ENCODE measurements around the gene SPTLC3. TPM values are rescaled to one million over a fixed set of nuclear protein-coding genes. Genes with fewer than 3 reads are reported as not detected.

The SPTLC3 gene
- total RNA-seq, 1 experiment from 2014 or later, result 10.7 TPM

- TF ChIP-seq EZH2 (IDR thresholded peaks at IDR 0.05; ENCODE audit: low read depth) (no peak), CTCF (conservative IDR thresholded peaks at IDR 0.05) (no peak)
- intact Hi-C loops (cut with micrococcal nuclease; ENCODE audit: unreplicated experiment), result no loop called here
- ChIA-PET POLR2A (ENCODE audit: unreplicated experiment) (no interaction called here), CTCF (no interaction called here)
- H4K20me1 ChIP-seq (ENCODE audit: insufficient read depth), result no peaks in the 10 kb centered on the region
- H3K4me3 ChIP-seq, result no peak overlapping the region
- H3K4me2 ChIP-seq, result no peak overlapping the region
- H3K9me3 ChIP-seq (ENCODE audit: insufficient read depth, low read depth), result no peaks in the 10 kb centered on the region; the same call in 1 of the 2 replicates
- H3K27ac ChIP-seq, result no peak overlapping the region
- no TSS peak for BruUV-seq (replicated peaks)
- no peaks in the 10 kb centered on the region for H3K36me3 ChIP-seq (ENCODE audit: low read depth)
- no peaks in the 10 kb centered on the region for H3K27me3 ChIP-seq (ENCODE audit: insufficient read depth, low read depth)
- DNase-seq, result no peak
- no peaks in the 10 kb centered on the region for H3K9me2 ChIP-seq (ENCODE audit: insufficient read depth)
- H3K79me2 ChIP-seq (ENCODE audit: low read depth), result no peaks in the 10 kb centered on the region
- H3K4me1 ChIP-seq (replicated peaks; ENCODE audit: insufficient read depth), result no peaks in the 10 kb centered on the region
- no peak overlapping the region for H2AFZ ChIP-seq
- no peaks in the 10 kb centered on the region for H3F3A ChIP-seq (ENCODE audit: insufficient read depth, low read depth)
These were observed 179.1 kb downstream of the SPTLC3 start for GRCh38 chr20:13187899-13188298.

DNA sequence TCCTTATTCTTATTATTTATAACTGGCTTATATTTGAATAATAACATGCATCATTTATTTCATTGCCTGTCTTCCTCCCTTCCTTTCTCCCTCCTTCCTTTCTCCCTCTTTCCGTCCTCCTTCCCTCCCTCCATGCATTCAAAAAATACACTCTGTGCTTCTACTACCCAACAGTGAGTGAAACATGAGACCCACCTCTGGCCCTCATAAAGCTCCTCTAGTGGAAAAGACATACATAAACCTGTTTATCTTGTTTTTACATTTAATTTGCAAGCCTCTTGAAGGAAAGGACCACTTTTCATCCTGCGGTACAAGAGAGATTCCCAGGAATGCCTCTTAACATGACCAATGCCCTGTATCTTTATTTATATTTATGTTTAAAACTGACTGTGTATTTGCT lies 190.5 kb downstream of the SPTLC3 start:
- Histone ChIP-seq H4K20me1 (ENCODE audit: insufficient read depth) (no peaks in the 10 kb centered on the region), H3K27ac (no peak overlapping the region), H3K36me3 (ENCODE audit: low read depth) (no peaks in the 10 kb centered on the region), H3F3A (ENCODE audit: insufficient read depth, low read depth) (no peaks in the 10 kb centered on the region), H3K9me2 (ENCODE audit: insufficient read depth) (no peaks in the 10 kb centered on the region; the same call in 1 of the 2 replicates), H3K4me1 (replicated peaks; ENCODE audit: insufficient read depth) (no peaks in the 10 kb centered on the region), H3K27me3 (ENCODE audit: insufficient read depth, low read depth) (no peaks in the 10 kb centered on the region), H3K4me2 (no peak overlapping the region), H2AFZ (no peak overlapping the region), H3K9me3 (ENCODE audit: insufficient read depth, low read depth) (no peaks in the 10 kb centered on the region), H3K79me2 (ENCODE audit: low read depth) (no peaks in the 10 kb centered on the region), H3K4me3 (no peak overlapping the region)
- CTCF ChIA-PET, result no interaction called here
- intact Hi-C loops (cut with micrococcal nuclease; ENCODE audit: unreplicated experiment), result no loop called here
- BruUV-seq (replicated peaks), result no TSS peak
- POLR2A ChIA-PET (ENCODE audit: unreplicated experiment), result no interaction called here
- DNase-seq, result no peak
- TF ChIP-seq CTCF (conservative IDR thresholded peaks at IDR 0.05) (no peak), EZH2 (IDR thresholded peaks at IDR 0.05; ENCODE audit: low read depth) (no peak)

- CTCF ChIA-PET, result no interaction called here
- H3K79me2 ChIP-seq (ENCODE audit: low read depth), result no peaks in the 10 kb centered on the region
- no peaks in the 10 kb centered on the region for H3K9me2 ChIP-seq (ENCODE audit: insufficient read depth)
- H3K4me2 ChIP-seq, result no peak overlapping the region
- POLR2A ChIA-PET (ENCODE audit: unreplicated experiment), result no interaction called here
- no peaks in the 10 kb centered on the region for H3K9me3 ChIP-seq (ENCODE audit: insufficient read depth, low read depth)
- H3K4me1 ChIP-seq (replicated peaks; ENCODE audit: insufficient read depth), result no peaks in the 10 kb centered on the region
- no peak overlapping the region for H3K27ac ChIP-seq
- H3K36me3 ChIP-seq (ENCODE audit: low read depth), result no peaks in the 10 kb centered on the region
- no peaks in the 10 kb centered on the region for H4K20me1 ChIP-seq (ENCODE audit: insufficient read depth)
- no TSS peak for BruUV-seq (replicated peaks)
- no peak overlapping the region for H2AFZ ChIP-seq
- no peak for DNase-seq
- no peaks in the 10 kb centered on the region for H3K27me3 ChIP-seq (ENCODE audit: insufficient read depth, low read depth)
- TF ChIP-seq EZH2 (IDR thresholded peaks at IDR 0.05; ENCODE audit: low read depth) (no peak), CTCF (conservative IDR thresholded peaks at IDR 0.05) (no peak)
- no peak overlapping the region for H3K4me3 ChIP-seq
- intact Hi-C loops (cut with micrococcal nuclease; ENCODE audit: unreplicated experiment), result no loop called here
- no peaks in the 10 kb centered on the region for H3F3A ChIP-seq (ENCODE audit: insufficient read depth, low read depth)
These were observed 192.2 kb downstream of the SPTLC3 start for GRCh38 chr20:13200767-13201500.
